Peyer's patch (tissue), 4 donors: ENCODE results near the gene CPXM2. TPM values are rescaled to one million over a fixed set of nuclear protein-coding genes. Genes with fewer than 3 reads are reported as not detected.

Source experiments
- DNase-seq, 3 donors: peaks; one replicate each; pipeline ENCODE4 v3.0.0-alpha.2; 2017 to 2019
- H3K27ac ChIP-seq, 4 donors: fragments of 200-600 bp; sonication (generic); one replicate each; pipeline ENCODE4 v1.5.1; 2016 to 2019
- H3K27me3 ChIP-seq, 2 donors: fragments of 200-600 bp; sonication (generic); one replicate each; pipeline ENCODE4 v1.5.1; 2019
- H3K36me3 ChIP-seq, 3 donors: fragments of 200-600 bp; sonication (generic); one replicate each; pipeline ENCODE4 v1.5.1; 2016 to 2019
- H3K4me1 ChIP-seq, 4 donors: fragments of 200-600 bp; sonication (generic); one replicate each; pipeline ENCODE4 v1.5.1; 2016 to 2019
- H3K4me3 ChIP-seq, 4 donors: fragments of 200-600 bp; sonication (generic); 1 replicate in 3 of 4; 2 replicates in 1 of 4; pipeline ENCODE4 v1.5.1; 2016 to 2019; ENCODE audit warnings: mild to moderate bottlenecking in 1 of 4
- H3K9me3 ChIP-seq, 4 donors: fragments of 200-600 bp; sonication (generic); one replicate each; pipeline ENCODE4 v1.5.1; 2016 to 2019; ENCODE audit warnings: mild to moderate bottlenecking in 1 of 4
- POLR2A ChIP-seq, 2 donors: fragments of 450-650 bp; IDR thresholded peaks; one replicate each; pipeline ENCODE4 v1.5.1; 2017; ENCODE audit warnings: antibody characterized with exemption in 2 of 2, mild to moderate bottlenecking in 2 of 2, moderate library complexity in 2 of 2
- total RNA-seq, 4 donors: library from RNA; depleted of rRNA; stranded (reverse); fragments of >200 nt; gene quantifications; one replicate each; pipeline ENCODE4 v1.1.0, GENCODE V29; 2016
- TF ChIP-seq, protein P1 (sequence below), 6 experiments: fragments of 450-650 bp in 4 of 6; fragments of 200-600 bp in 2 of 6; sonication (generic) in 1 of 6; IDR thresholded peaks; one replicate each; pipeline ENCODE4 v1.5.1; 2017 to 2019; ENCODE audit warnings: antibody characterized with exemption in 6 of 6, mild to moderate bottlenecking in 3 of 6, moderate library complexity in 1 of 6

Gene CPXM2
- total RNA-seq, 4 donors from 2014 or later: 5.6 to 18.2 (median 7.7) TPM

DNA sequence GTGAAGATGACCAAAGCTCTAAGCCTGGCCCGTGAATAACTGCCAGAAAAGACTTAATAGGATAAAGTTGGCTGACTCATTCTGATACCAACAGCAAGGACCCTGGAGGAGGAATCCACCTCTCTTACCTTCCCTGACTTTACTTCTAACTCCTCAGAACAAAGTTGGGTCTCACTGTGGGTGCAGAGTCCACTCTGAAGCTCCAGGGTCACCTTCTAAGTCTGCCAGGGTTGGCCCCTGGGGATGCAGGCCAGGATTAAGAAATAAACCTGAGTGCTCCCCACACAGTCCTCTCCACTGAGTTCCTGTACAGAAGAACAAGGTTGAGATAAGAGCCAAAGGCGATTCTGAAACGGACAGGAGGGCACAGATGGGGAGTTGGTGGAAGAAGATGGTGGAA, 171.1 kb downstream of the CPXM2 start:
- H3K9me3 ChIP-seq: no peaks in the 10 kb centered on the region
- H3K36me3 ChIP-seq: no peaks in the 10 kb centered on the region
- no peaks in the 10 kb centered on the region for H3K4me1 ChIP-seq
- DNase-seq: no peak
- TF ChIP-seq, protein P1, sequence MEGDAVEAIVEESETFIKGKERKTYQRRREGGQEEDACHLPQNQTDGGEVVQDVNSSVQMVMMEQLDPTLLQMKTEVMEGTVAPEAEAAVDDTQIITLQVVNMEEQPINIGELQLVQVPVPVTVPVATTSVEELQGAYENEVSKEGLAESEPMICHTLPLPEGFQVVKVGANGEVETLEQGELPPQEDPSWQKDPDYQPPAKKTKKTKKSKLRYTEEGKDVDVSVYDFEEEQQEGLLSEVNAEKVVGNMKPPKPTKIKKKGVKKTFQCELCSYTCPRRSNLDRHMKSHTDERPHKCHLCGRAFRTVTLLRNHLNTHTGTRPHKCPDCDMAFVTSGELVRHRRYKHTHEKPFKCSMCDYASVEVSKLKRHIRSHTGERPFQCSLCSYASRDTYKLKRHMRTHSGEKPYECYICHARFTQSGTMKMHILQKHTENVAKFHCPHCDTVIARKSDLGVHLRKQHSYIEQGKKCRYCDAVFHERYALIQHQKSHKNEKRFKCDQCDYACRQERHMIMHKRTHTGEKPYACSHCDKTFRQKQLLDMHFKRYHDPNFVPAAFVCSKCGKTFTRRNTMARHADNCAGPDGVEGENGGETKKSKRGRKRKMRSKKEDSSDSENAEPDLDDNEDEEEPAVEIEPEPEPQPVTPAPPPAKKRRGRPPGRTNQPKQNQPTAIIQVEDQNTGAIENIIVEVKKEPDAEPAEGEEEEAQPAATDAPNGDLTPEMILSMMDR (IDR thresholded peaks at IDR 0.05): no peak
- TF ChIP-seq POLR2A (IDR thresholded peaks at IDR 0.05): no peak
- H3K4me3 ChIP-seq: no peak overlapping the region
- no peaks in the 10 kb centered on the region for H3K27me3 ChIP-seq
- H3K27ac ChIP-seq: no peak overlapping the region

DNA sequence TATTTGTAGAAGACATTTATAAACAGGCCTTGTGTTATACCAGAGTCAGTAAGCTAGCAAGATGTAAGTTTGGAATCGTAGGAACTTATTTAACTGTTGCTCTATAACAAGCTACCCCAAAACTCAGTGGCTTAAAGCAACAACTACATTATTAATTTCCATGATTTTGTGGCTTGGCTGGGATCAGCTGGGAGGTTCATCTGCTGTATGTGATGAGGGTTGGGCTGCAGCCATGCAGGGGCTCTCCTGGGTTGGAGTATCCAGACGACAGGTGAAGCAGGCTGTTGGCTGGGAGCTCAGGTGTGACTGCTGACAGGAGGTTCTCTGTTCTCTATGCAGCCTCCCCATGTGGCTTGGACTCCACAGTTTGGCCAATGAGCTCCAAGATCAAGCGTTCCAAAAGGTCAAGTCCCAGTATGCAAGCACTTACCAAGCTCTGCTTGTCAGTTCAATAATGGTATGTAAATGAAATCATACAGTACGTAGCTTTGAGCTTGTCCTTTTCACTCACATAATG, 173.0 kb downstream of the CPXM2 start:
- no peak overlapping the region for H3K27ac ChIP-seq
- no peaks in the 10 kb centered on the region for H3K4me1 ChIP-seq
- H3K36me3 ChIP-seq: no peaks in the 10 kb centered on the region
- DNase-seq: no peak
- H3K27me3 ChIP-seq: no peaks in the 10 kb centered on the region
- H3K4me3 ChIP-seq: no peak overlapping the region
- TF ChIP-seq, protein P1 (IDR thresholded peaks at IDR 0.05): no peak
- TF ChIP-seq POLR2A (IDR thresholded peaks at IDR 0.05): no peak
- no peaks in the 10 kb centered on the region for H3K9me3 ChIP-seq

DNA sequence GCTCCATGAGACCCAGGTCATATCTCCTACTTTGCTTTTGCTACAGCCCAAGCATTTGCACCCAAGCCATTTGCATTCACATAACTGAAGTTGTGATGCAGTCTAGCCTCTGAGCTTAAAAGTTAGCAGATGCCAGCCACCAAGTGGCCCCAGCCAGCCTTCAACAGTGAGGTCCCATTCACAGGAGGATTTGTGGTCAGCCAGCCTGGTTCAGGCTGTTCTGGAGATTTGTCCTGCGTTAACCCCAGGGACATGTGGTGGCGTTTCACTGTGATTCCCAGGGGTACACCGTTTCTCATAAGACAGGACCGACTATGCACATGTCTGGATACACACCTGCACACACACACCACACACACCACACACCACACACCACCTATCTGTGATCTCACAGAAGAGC, 174.3 kb downstream of the CPXM2 start:
- H3K27ac ChIP-seq: no peak overlapping the region
- H3K9me3 ChIP-seq: no peaks in the 10 kb centered on the region
- no peaks in the 10 kb centered on the region for H3K27me3 ChIP-seq
- no peak overlapping the region for H3K4me3 ChIP-seq
- H3K36me3 ChIP-seq: no peaks in the 10 kb centered on the region
- TF ChIP-seq POLR2A (IDR thresholded peaks at IDR 0.05): no peak
- TF ChIP-seq, protein P1 (IDR thresholded peaks at IDR 0.05): no peak
- DNase-seq: no peak
- no peaks in the 10 kb centered on the region for H3K4me1 ChIP-seq

DNA sequence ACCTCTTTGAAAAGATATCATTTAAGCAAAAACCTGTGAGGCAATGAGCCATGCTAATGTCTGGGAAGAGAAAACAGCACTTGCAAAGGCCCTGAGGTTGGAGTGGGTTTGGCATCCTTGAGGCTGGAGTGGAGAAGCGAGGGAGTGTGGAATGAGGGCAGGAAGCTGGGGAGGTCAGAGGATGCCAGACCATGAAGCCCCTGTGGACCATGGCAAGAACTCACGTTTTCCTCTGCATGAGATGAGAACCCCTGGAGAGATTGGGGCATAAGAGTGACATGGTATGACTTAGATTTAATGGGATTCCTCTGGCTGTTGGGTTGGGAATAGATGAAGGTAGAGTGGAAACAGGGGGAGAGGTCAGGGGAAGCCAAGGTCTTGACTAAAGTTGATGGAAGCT, 176.1 kb downstream of the CPXM2 start:
- Histone ChIP-seq H3K9me3 (no peaks in the 10 kb centered on the region), H3K36me3 (no peaks in the 10 kb centered on the region), H3K27me3 (no peaks in the 10 kb centered on the region), H3K4me1 (no peaks in the 10 kb centered on the region), H3K4me3 (no peak overlapping the region), H3K27ac (no peak overlapping the region)
- DNase-seq: no peak
- TF ChIP-seq POLR2A (IDR thresholded peaks at IDR 0.05): no peak
- TF ChIP-seq, protein P1 (IDR thresholded peaks at IDR 0.05): no peak

DNA sequence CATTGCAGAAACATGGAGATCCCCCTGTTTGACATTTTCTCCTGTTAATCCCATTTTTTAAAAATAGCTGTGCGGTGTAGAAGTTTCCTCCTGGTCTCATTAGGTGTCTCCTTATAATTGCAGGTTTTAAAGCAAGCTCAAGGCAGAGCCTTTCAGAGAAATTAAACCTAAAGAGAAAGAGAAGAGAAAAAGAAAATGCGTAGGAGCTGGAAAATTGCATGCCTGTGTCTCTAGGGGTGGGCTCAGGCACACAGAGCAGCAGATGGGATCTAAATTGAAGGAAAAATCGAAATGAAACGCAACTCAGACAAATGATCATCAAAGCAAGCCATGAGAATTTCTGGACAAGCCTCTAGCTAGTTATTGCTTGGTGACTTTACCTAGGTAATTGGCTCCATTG, 185.4 kb downstream of the CPXM2 start:
- no peaks in the 10 kb centered on the region for H3K9me3 ChIP-seq
- no peak overlapping the region for H3K4me3 ChIP-seq
- H3K4me1 ChIP-seq: no peaks in the 10 kb centered on the region
- DNase-seq: no peak
- no peaks in the 10 kb centered on the region for H3K36me3 ChIP-seq
- no peaks in the 10 kb centered on the region for H3K27me3 ChIP-seq
- H3K27ac ChIP-seq: no peak overlapping the region
- TF ChIP-seq, protein P1 (IDR thresholded peaks at IDR 0.05): no peak
- no peak for TF ChIP-seq POLR2A (IDR thresholded peaks at IDR 0.05)

DNA sequence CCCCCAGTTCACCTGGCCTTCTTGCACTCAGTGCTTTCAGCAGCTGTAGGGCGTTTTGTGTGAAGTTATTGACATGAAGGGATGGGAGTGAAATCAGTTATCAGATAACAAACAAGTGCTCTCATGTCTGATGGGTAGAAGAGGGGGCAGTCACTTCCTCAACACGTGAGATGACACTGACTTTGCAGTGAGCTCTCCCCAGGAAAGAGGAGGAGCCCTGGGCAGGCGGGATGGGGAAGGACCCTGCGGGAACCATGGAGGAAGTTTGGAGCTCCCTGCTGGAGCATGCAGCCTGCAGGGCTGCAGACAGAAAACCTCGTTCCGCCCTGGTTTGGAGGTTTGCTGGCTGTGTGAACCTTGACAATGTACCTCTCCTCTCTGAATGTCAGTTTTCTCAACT, 186.8 kb downstream of the CPXM2 start:
- TF ChIP-seq, protein P1 (IDR thresholded peaks at IDR 0.05): no peak
- no peak for TF ChIP-seq POLR2A (IDR thresholded peaks at IDR 0.05)

More for the DNA sequence above, 186.8 kb downstream of the CPXM2 start:
- Histone ChIP-seq H3K36me3 (no peaks in the 10 kb centered on the region), H3K4me1 (no peaks in the 10 kb centered on the region), H3K27ac (no peak overlapping the region), H3K4me3 (no peak overlapping the region), H3K27me3 (no peaks in the 10 kb centered on the region), H3K9me3 (no peaks in the 10 kb centered on the region)
- DNase-seq: no peak
